Measurements from ENCODE around the gene S100B.
A peak's percentile ranks its signal among the peaks of the same experiment; 100 is the strongest.
"Not testable (repeated sequence)": the region's sequence is repeated elsewhere in the genome, so short reads cannot be mapped to it uniquely, and the experiment has no call there.

The S100B gene

DNA sequence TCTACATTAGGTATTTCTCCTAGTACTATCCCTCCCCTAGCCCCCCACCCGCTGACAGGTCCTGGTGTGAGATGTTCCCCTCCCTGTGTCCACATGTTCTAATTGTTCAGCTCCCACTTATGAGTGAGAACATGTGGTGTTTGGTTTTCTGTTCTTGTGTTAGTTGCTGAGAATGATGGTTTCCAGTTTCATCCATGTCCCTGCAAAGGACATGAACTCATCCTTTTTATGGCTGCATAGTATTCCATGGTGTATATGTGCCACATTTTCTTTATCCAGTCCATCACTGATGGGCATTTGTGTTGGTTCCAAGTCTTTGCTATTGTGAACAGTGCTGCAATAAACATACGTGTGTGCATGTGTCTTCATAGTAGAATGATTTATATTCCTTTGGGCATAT is 26.0 kb upstream of the S100B start:
- not testable (repeated sequence) for DNase-seq (ENCODE audit: insufficient read length, low spot score); FAIRE-seq

DNA sequence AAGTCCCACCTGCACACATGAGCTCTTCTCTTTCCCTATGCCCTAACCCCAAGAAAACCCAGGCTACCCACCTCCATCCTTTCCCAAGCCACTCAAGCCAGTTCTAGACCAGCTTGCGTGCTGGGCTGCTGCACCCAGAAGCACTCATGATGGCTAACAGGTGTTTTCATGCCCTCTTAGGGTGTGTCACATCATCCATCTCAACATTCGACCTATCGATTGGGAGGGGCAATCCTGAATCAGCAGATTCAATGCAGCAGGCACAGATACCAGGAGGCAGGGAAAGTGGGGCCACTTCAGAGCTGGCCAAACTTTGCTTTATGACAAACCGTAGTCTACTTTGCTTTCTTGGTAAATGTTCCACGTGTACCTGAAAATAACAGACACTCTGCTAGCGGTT is 24.0 kb upstream of the S100B start:
- FAIRE-seq (no peak), DNase-seq (ENCODE audit: insufficient read length, low spot score) (no peak)

DNA sequence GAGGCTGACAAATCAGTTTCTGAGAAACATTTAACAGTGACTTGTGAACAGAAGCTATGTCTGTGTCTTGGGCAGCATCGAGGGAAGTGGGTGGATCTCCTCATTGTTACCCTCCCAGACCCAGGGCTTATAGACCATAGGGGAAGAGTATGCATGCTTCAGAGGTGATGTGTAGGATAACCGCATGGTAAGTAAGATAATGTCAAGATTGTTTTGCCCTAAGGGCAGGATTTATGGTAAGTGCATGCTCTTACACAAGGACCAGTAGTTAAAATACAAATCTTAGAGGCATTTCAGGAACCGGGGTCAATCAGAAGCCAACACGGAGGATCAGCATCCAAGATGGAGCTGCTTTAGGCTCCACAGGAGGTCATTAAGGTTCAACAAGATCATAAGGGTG is 22.8 kb upstream of the S100B start:
- DNase-seq (ENCODE audit: insufficient read length, low spot score) (no peak), FAIRE-seq (no peak)

DNA sequence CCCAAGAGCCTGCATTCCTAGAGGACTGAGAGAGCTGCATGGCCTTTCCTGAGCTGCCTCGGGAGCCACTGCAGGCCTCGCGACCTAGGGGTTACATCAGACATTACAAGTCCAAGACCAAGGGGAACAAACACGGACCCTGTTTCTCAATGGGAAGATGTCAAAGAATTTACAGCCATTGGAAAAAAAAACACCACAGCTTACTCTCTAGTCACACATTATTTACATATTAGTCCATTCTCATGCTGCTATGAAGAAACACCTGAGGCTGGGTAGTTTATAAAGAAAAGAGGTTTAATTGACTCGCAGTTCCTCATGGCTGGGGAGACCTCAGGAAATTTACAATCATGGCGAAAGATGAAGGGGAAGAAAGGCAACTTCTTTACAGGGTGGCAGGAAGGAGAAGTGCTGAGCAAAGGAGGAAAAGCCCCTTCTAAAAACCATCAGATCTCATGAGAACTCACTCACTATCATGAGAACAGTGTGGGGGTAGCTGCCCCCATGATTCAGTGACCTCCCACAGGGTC is 22.2 kb upstream of the S100B start:
- no peak for DNase-seq (ENCODE audit: insufficient read length, low spot score)

DNA sequence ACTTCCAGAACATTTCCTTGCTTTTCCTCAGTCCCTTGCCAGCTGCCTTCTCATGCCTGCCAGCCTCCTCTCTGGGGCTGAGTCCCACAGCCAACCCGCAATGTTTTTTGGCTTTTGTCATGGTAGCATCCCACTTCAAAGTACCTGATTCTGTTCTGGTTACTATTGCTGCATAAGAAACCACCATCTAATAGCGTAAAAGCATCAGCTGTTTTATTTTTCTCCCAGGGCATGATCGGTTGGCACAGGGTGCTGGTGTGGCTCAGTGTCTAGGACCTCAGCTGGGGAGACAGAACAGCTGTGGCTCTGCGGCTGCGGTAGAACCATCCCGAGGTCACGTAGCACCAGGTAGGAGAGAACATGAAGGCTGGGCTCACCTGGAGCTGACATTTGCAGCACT is 21.7 kb upstream of the S100B start:
- DNase-seq (ENCODE audit: insufficient read length, low spot score): no peak
- no peak for FAIRE-seq

More for the DNA sequence above, 22.2 kb upstream of the S100B start:
- FAIRE-seq: no peak

DNA sequence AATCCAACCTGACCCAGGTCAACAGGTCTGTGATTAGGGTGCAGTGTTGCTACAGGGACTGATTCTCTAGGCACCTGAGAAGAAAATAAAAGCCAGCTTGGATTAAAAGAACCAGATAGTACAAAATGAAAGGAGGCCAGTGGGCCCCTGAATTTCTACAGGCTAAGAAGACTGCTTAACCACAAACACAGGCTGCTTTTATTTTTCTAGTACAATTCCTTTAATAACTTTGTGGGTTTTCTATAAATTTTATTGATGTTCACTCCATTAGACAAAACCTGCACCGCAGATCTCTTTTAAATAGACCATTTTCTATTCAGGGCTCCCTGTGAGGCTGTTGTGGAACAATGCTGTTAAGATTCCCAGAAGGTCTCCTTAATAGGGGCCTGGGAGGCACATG is 20.9 kb upstream of the S100B start:
- FAIRE-seq (no peak), DNase-seq (ENCODE audit: insufficient read length, low spot score) (no peak)

DNA sequence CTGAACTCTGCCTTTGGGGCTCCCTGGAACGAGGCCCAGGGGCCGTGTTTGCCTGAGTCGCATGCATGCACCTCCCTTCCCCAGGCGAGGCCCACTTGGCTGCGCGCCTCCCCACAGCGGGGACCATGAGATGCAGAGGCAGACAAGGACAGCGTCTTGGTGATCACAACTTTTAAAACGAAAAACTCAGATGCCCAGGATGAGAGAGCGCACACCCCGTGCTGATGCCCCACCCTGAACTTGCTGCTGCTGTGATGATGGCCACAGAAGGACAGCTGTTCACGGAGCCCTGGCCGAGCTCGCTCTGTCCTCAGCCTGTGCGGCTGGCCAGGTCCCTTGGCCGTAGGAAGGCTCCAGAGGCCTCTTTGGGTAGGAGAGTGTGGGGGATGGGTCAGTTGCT is 19.2 kb upstream of the S100B start:
- DNase-seq (ENCODE audit: insufficient read length, low spot score) (no peak), FAIRE-seq (no peak)

DNA sequence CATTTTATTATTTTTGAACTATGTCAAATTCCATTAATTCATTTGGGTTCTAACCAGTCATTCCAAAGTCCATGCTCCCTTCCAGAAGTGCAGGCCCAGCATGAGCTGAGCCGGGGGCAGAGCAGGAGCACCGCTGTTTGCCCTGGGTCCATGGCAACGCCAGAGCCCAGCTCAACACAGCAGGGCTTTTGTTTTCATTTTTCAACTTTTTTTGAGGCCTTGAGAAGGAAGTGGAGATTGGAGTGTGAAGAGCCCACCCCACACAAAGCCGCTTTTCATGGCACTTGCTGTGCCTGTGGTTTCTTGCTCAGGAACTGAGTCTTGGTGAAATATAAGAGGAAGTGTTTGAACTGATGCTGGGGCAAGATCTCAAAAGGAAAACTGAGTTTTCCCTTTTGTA is 17.3 kb upstream of the S100B start:
- FAIRE-seq: no peak
- DNase-seq (ENCODE audit: insufficient read length, low spot score): no peak

DNA sequence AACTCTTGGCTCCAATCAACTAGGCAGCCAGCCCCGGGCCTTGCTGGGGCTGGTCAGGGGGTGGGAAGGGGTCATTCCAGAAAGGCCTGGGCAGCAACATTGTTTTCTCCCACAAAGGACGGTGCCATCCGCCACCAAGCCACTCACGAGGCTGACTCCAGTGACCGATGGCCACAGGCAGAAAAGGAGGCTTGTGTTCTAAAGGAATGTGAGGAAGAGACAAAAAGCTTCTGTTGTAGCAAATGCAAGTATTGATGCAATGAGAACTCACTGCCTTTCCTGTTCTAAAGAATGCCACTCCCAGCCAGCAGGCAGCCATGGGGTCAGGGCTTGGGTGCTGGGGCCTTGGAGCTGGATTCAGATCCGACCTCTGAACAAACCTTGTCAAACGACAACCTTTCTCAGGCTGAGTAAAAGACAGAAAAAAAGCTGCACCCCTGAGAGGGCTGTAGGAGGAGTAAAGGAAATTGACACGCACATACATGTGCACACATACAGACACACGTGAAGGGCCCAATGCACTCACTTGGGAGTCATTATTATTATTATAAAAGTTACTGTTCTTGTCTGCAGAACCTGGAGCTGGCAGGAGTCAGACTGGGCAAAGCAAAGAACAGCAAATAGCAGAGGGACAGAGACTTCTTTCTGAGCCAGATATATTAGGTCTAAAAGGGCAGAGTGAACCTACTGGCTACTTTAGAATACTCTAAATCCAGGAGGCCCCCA is 16.7 kb upstream of the S100B start:
- DNase-seq (ENCODE audit: insufficient read length, low spot score): no peak
- no peak for FAIRE-seq

DNA sequence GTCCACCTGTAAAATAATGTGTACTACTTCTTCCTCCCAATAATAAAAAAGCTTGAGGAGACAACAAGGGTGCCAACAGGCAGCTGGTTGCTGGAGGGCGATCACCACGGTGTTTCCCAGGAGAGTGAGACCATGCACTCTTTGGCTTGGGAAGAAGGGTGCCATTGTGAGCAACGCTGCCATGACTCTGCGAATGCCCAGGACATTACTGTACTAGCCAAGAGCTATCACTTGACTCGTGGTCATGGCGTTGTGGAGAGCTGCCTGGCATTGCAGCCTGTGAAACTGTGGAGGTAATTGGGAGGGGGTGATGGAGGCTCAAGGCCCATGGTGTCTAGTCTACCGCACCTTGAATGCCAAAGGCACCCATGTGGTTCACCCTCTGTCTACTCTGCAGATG is 16.0 kb upstream of the S100B start:
- DNase-seq (ENCODE audit: insufficient read length, low spot score) (no peak), FAIRE-seq (no peak)

DNA sequence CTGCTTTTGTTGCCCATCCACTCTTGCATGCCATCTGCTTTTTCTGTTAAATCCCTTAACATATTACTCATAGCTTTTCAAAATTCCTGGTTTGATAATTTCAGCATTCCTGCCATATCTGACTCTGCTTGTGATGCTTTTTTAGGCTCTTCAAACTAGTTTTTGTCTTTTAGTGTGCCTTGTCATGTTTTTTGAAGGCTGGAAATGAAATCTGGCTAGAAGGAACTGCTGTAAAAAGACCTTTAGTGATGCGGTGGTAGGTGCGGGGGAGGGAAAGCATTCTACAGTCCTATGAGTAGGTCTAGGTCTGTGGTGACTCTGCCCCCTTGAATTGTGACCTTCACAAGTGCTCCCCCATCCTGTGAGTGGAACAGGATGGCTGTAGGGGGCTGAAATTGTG is 15.0 kb upstream of the S100B start:
- no peak for DNase-seq (ENCODE audit: insufficient read length, low spot score)
- FAIRE-seq: no peak

DNA sequence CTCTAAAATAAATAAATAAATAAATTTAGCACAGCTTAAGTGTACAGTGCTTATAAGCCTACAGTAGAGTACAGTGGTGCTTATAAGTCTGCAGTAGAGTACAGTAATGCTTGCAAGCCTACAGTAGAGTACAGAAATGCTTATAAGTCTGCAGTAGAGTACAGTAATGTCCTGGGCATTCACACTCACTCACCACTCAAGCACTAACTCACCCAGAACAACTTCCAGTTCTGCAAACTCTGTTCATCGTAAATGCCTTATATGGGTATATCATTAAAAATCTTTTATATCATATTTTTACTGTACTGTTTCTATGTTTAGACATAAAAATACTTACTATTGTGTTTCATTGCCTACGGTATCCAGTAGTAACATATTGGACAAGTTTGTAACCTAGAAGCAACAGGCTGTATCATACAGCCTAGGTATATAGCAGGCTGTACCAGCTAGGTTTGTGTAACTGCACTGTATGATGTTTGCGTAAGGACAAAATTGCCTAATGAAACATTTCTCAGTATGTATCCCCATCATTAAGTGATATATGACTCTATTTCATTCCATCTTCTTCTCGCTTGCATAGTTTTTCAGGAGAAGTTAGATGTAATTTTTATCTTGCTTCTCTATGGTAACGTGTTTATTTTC is 14.0 kb upstream of the S100B start:
- FAIRE-seq (peak; percentile 20), DNase-seq (ENCODE audit: insufficient read length, low spot score) (no peak)

DNA sequence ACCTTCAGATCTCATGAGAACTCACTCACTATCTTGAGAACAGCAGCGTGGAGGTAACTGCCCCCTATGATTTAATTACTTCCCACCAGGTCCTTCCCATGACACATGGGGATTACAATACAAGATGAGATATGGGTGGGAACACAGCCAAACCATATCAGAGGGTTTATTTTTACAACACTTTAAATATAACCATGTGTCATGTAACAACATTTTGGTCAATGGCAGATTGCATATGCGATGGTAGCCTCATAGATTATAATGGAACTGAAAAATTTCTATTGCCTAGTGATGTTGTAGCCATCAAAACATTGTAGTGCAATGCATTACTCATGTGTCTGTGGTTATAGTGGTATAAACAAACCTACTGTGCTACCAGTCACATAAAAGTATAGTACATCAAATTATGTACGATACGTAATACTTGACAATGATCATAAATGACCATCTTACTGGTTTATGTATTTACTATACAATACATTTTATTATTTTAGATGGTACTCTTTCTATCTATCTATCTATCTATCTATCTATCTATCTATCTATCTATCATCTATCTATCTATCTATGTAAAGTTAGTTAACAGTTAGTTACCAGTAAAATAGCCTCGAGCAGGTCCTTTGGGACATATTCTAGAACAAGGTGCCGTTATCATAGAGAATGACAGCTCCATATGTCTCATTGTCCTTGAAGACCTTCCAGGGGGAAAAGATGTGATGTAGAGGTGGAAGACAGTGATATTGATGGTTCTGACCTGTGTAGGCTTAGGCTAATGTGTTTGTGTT is 12.6 kb upstream of the S100B start:
- FAIRE-seq: peak; percentile 66
- no peak for DNase-seq (ENCODE audit: insufficient read length, low spot score)

DNA sequence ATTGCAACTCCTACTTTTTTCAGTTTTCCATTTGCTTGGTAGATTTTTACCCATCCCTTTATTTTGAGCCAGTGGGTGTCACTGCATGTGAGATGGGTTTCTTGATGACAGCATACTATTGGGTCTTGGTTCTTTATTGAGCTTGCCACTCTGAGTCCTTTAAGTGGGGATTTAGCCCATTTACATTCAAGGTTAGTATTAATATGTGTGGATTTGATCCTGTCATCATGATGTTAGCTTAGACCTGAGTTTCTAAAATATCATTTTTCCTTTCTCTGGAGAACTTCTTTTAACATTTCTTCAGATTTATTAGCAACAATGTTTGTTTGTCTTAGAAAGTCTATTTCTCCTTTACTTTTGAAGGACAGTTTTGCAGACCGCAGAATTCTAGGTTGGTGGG is 11.8 kb upstream of the S100B start:
- FAIRE-seq (no peak), DNase-seq (ENCODE audit: insufficient read length, low spot score) (no peak)

DNA sequence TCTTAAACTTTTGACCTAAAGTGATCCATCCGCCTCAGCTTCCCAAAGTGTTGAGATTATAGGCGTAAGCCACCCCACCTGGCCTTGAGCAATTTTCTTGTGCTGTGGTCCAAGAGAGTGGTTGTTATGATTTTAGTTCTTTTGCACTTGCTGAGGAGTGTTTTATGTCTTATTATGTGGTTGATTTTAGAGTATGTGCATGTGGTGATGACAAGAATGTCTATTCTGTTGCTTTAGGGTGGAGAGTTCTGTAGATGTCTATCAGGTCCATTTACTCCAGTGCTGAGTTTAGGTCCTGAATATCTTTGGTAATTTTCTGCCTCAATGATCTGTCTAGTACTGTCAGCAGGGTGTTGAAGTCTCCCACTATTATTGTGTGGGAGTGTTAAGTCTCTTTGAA is 11.2 kb upstream of the S100B start:
- FAIRE-seq (no peak), DNase-seq (ENCODE audit: insufficient read length, low spot score) (no peak)

DNA sequence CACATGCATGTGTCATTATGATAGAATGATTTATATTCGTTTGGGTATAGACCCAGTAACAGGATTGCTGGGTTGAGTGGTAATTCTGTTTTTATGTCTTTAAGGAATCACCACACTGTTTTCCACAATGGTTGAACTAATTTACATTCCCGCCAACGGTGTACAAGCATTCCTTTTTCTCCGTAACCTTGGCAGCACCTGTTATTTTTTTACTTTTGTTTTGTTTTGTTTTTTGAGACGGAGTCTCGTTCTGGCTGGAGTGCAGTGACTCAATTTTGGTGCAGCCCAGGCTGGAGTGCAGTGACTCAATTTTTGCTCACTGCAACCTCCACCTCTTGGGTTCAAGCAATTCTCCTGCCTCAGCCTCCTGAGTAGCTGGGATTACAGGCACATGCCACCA is 8.5 kb upstream of the S100B start:
- FAIRE-seq: no peak

DNA sequence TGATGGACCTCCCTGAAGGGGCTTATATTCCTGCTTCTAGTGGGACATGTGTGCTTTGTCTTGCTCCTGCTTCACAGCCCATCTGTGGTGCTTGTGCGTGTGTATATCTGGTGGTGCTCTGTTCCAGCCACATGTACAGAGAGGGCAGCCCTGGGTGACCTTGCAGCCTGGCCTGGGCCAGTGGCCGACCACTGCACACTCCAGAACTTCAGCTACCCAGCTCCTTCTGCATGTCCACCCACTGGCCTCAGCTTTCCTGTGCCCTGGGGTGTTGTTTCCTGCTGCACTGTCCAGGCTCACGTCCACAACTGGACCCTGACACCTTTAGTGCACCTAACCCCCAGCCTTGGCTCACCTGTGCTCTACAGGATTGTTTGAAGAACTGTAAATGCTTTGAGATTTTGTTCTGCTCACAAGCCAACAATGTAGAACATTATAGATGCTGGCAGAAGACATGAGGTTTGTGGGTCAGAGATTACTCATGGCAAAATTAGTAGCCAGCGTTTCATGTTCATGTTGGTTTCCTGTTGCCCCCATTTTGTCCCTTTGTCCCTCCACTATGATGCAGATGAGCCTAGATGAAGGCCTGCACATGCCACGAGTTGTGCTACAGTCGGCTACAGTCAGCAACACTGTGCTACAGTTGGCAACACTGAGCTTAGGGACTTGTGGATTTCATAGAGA is 5.3 kb upstream of the S100B start:
- DNase-seq (ENCODE audit: insufficient read length, low spot score): no peak
- FAIRE-seq: no peak

More for the DNA sequence above, 8.5 kb upstream of the S100B start:
- DNase-seq (ENCODE audit: insufficient read length, low spot score): no peak

DNA sequence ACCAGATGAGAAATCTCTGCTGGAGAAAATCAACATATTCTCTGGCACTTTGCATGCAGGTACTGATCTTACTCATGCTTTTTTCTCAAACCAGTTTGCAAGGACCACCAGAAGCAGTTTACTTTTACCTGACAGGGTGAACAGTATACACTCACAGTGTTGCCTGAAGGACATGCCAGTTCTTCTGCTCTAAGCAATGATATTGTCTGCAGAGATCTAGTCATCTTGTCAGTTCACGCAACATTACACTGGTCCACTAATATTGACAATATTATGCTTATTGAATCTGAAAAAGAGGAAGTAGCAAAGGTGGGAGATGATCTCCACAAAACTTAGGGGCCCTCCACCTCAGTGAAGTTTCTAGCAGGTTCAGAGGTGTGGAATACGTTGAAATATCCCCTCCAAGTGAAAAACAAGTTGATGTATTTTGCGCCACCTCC is 3.8 kb upstream of the S100B start:
- FAIRE-seq: no peak
- DNase-seq (ENCODE audit: insufficient read length, low spot score): no peak

DNA sequence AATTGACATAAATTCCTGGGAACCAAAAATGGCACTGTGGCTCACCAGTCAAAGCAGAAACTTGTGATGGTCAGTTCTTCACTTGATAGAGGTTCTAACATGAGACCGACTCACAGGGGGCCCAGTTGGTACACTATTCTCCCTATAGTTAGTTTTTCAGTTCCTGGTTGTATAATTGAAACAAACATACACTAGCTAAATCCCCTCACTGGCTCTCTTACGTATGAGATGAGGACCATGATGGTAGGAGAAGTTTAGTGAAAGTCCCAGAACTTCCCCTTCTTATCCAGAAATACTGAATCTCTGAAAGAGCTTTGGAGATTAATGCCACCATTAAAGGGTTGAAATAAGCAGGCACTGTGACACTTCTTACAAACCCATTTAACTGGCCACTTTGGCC is 2.8 kb upstream of the S100B start:
- FAIRE-seq (no peak), DNase-seq (ENCODE audit: insufficient read length, low spot score) (no peak)

DNA sequence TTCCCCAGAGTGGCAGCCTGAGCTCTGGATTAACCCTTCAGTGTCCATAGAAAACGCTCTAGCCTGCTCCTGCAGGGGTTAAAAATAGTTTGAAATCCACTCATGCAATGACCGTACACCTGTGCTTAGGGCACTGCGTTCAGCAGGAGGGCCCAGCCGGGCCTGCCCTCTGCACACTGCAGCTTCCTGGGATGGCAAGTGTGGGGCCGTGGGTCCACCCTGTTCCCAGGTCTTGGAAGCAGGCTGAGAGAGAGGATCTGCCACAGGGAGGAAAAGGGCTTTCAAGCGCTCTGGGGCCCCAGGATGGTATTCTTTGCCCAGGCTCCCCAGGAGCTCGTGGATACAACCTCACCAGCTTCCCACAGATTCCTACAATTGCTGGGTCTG is 1.5 kb upstream of the S100B start:
- no peak for DNase-seq (ENCODE audit: insufficient read length, low spot score)
- FAIRE-seq: no peak

All from HTR-8/SVneo (cell line).